ENCODE results near the gene GPR15. TPM values are rescaled to one million over a fixed set of nuclear protein-coding genes. Genes with fewer than 3 reads are reported as not detected.

GPR15 gene
- total RNA-seq, 1 experiment from 2014 or later = not detected

GRCh38 chr3:98512576-98512975 is 19.2 kb upstream of the GPR15 start:
- H3K27ac ChIP-seq (ENCODE audit: insufficient read length, low read depth, low read length) = no peak overlapping the region
- H3K9me3 ChIP-seq (ENCODE audit: control insufficient read depth, low read depth, low read length) = no peaks in the 10 kb centered on the region
- WGBS (ENCODE audit: extremely low coverage, insufficient read length, low lambda C conversion rate) = no CpG with 5 or more reads among the region's 4 CpGs
- no peaks in the 10 kb centered on the region for H3K27me3 ChIP-seq (ENCODE audit: insufficient read depth, low read length)
- no peaks in the 10 kb centered on the region for H3K23me2 ChIP-seq (ENCODE audit: insufficient read length, low read depth, low read length, poor library complexity, severe bottlenecking)
- H2BK20ac ChIP-seq (ENCODE audit: low read depth, low read length, poor library complexity, severe bottlenecking) = no peak overlapping the region
- no peak overlapping the region for H3K23ac ChIP-seq (ENCODE audit: insufficient read length, low read depth, low read length)
- Mint-ChIP-seq H3K4me3 (no peak overlapping the region), H3K27ac (no peak overlapping the region; a peak in 1 of 7 replicates), H3K27me3 (ENCODE audit: low read depth) (no peaks in the 10 kb centered on the region), H3K36me3 (ENCODE audit: insufficient read depth in 1 of 3, low read depth in 3 of 3) (peaks cover 5 to 18% (median 15%) of the 10 kb centered on the region in 3 experiments; a peak in 5 of 7 replicates), H3K4me1 (peaks cover 0 to 5% of the 10 kb centered on the region in 2 experiments; a peak in 1 of 4 replicates), H3K9me3 (no peaks in the 10 kb centered on the region)
- H3K14ac ChIP-seq (ENCODE audit: insufficient read depth, low read length) = no peak overlapping the region
- no peak overlapping the region for H3T11ph ChIP-seq (ENCODE audit: low read length)
- H3K4ac ChIP-seq (ENCODE audit: low read depth, low read length) = no peak overlapping the region
- H3K9ac ChIP-seq (ENCODE audit: extremely low read depth, insufficient read length, low read length) = no peak overlapping the region
- no peak overlapping the region for H2BK12ac ChIP-seq (ENCODE audit: insufficient read length, low read depth, low read length)
- H3K18ac ChIP-seq (ENCODE audit: insufficient read length, low read depth, low read length) = no peak overlapping the region
- no peak overlapping the region for H4K5ac ChIP-seq (ENCODE audit: insufficient read length, low read depth, low read length)
- no peak overlapping the region for H4K8ac ChIP-seq (replicated peaks; ENCODE audit: insufficient read length, low read depth, low read length)
- H2BK15ac ChIP-seq (ENCODE audit: low read depth, low read length) = no peak overlapping the region
- H3K4me1 ChIP-seq (ENCODE audit: insufficient read depth, low read length) = peaks cover 2% of the 10 kb centered on the region; the same call in 1 of the 2 replicates
- no peak overlapping the region for H3K56ac ChIP-seq (ENCODE audit: insufficient read length, low read depth, low read length)
- H2BK5ac ChIP-seq (ENCODE audit: insufficient read length, low read length) = no peak overlapping the region
- H2AK5ac ChIP-seq (ENCODE audit: insufficient read length, low read length) = no peak overlapping the region
- H4K20me1 ChIP-seq (ENCODE audit: control insufficient read depth, insufficient read depth, insufficient read length) = no peaks in the 10 kb centered on the region
- no peak for TF ChIP-seq CTCF (conservative IDR thresholded peaks at IDR 0.05)
- H3K79me1 ChIP-seq (ENCODE audit: insufficient read depth, low read depth, low read length, poor library complexity, severe bottlenecking) = no peaks in the 10 kb centered on the region
- H2AFZ ChIP-seq (ENCODE audit: low read length) = no peak overlapping the region
- no peak overlapping the region for H4K91ac ChIP-seq (ENCODE audit: insufficient read length, low read depth, low read length)
- DNase-seq = no peak
- H3K79me2 ChIP-seq (ENCODE audit: insufficient read depth, low read length) = no peaks in the 10 kb centered on the region
- H2BK120ac ChIP-seq (ENCODE audit: low read depth, low read length, poor library complexity, severe bottlenecking) = no peak overlapping the region
- no peak overlapping the region for H3K4me2 ChIP-seq (ENCODE audit: insufficient read depth, insufficient read length, low read length)
